Loucy (cell line): ENCODE data around the gene TP73.

Experiments used
- EZH2phosphoT487 ChIP-seq: fragments of 200-600 bp; IDR thresholded peaks from 2 replicates; pipeline ENCODE4 v1.6.1; 2018; ENCODE audit warnings: antibody characterized with exemption, mild to moderate bottlenecking, moderate library complexity, borderline replicate concordance
- TF ChIP-seq, protein P1 (sequence below): fragments of 200-600 bp; sonication (generic); conservative IDR thresholded peaks from 2 replicates; pipeline ENCODE4 v1.5.1; 2014; ENCODE audit warnings: mild to moderate bottlenecking, antibody characterized with exemption, low read length

DNA sequence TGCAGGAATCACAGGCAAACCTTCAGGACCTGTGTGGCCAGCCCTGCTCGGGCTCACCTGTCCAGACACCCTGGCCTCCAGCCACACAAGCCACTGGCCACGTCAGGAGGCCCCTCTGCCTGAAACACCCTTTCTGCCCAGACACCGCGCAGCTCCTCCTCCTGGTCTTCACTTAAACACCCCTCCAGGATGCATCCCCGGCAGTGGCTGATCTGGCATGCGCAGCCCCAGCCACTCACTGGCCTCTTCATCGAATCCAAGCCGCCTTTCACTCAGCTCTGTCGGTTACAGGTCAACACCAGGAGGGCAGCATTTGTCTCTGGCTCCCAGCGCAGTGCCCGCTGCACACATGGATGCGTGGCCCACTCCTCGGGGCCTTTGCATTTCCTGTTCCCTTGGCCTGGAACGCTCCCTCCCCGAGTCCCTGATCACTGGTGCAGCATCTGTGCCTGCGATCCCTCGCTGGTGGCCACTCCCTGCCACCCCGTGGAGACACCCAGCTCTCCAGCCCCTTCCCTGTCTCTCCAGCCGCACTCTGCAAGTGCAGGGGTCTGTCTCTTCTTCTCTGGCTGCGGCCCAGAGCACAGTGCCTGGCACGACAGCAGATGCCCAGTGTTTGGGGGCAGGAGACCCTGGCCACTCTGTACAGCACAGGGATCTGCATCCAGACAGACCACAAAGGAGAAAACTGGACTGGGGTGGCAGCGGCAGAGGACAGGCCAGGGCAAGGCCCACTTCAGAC lies 18.1 kb upstream of the TP73 start:
- TF ChIP-seq, protein P1, sequence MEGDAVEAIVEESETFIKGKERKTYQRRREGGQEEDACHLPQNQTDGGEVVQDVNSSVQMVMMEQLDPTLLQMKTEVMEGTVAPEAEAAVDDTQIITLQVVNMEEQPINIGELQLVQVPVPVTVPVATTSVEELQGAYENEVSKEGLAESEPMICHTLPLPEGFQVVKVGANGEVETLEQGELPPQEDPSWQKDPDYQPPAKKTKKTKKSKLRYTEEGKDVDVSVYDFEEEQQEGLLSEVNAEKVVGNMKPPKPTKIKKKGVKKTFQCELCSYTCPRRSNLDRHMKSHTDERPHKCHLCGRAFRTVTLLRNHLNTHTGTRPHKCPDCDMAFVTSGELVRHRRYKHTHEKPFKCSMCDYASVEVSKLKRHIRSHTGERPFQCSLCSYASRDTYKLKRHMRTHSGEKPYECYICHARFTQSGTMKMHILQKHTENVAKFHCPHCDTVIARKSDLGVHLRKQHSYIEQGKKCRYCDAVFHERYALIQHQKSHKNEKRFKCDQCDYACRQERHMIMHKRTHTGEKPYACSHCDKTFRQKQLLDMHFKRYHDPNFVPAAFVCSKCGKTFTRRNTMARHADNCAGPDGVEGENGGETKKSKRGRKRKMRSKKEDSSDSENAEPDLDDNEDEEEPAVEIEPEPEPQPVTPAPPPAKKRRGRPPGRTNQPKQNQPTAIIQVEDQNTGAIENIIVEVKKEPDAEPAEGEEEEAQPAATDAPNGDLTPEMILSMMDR = no peak
- no peak for TF ChIP-seq EZH2phosphoT487
